ENCODE results near the gene TUBA1C. TPM values are rescaled to one million over a fixed set of nuclear protein-coding genes. Genes with fewer than 3 reads are reported as not detected.

The TUBA1C gene
- total and polyA plus RNA-seq, 9 of the 15 experiments (the other 6 are each of a cell fraction or from before 2014, with no cell fraction given): 755 to 3,012 (median 914) TPM

DNA sequence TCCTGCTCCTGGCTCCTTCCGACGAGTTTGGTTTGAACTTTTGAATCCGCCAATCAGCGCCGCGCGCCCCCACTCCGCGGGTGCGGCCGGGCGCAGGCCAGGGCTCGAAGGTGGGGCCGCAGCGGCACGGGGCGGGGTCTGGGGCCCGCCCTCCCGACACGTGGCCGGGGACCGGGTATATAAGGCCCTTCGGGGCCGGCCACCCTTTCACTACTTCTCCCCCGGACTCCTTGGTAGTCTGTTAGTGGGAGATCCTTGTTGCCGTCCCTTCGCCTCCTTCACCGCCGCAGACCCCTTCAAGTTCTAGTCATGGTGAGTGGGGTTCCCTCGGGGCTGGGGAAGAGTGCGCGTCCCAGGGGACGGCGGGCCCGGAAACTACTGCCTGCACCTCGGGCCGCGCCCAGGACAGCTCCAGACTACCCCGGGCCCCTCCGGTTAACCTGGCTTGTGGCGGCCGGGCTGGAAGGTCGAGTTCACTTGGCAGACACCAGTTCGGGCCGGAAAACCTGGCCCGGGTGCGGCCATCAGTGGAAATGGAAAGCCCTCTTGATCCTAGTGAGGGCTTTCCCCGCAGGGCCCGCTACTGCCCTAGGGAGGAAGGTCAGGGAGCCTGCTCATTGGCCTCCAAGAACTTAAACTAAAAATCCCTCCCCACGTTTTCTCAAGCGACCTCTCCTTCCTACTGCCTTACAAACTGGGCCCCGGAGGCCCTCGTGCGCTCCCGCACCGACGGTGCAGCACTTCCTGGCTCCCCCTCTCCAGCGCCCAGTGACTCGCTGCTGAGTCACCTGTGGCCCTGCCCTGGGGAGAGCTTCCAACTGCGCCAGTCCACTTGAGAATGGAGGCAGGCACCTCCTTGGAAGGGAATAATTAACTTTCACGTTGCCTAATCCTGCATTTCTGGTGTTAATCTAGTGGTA, at the start of gene TUBA1C (continued):
- TF ChIP-seq, protein P1, sequence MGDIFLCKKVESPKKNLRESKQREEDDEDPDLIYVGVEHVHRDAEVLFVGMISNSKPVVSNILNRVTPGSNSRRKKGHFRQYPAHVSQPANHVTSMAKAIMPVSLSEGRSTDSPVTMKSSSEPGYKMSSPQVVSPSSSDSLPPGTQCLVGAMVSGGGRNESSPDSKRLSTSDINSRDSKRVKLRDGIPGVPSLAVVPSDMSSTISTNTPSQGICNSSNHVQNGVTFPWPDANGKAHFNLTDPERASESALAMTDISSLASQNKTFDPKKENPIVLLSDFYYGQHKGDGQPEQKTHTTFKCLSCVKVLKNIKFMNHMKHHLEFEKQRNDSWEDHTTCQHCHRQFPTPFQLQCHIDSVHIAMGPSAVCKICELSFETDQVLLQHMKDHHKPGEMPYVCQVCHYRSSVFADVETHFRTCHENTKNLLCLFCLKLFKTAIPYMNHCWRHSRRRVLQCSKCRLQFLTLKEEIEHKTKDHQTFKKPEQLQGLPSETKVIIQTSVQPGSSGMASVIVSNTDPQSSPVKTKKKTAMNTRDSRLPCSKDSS (IDR thresholded peaks at IDR 0.05; ENCODE audit: low read depth, partially characterized antibody): no peak
- TF ChIP-seq NR4A1 (CRISPR knock-in tag; IDR thresholded peaks at IDR 0.05) (0 out of 2 replicates have a peak, but pooled peaks have one; percentile 9), NR4A1 (tag; IDR thresholded peaks at IDR 0.05) (no peak), FOXP1 (CRISPR knock-in tag; IDR thresholded peaks at IDR 0.05) (no peak), FOXA3 (CRISPR knock-in tag; conservative IDR thresholded peaks at IDR 0.05 in 1 of 2, IDR thresholded peaks at IDR 0.05 in 1 of 2) (no peak; a peak in 1 of 4 replicates), BACH1 (tag; IDR thresholded peaks at IDR 0.05) (peak; percentile 91), SIN3A (IDR thresholded peaks at IDR 0.05; ENCODE audit: borderline replicate concordance in 2 of 2, control insufficient read depth in 1 of 2, low read depth in 2 of 2, low read length in 2 of 2) (peak; percentile 96 to 98), POU5F1 (IDR thresholded peaks at IDR 0.05; ENCODE audit: borderline replicate concordance, low read depth, low read length, partially characterized antibody) (no peak), CHD2 (IDR thresholded peaks at IDR 0.05; ENCODE audit: low read depth, low read length) (0 out of 2 replicates have a peak, but pooled peaks have one; percentile 53)
- TF ChIP-seq, protein P2, sequence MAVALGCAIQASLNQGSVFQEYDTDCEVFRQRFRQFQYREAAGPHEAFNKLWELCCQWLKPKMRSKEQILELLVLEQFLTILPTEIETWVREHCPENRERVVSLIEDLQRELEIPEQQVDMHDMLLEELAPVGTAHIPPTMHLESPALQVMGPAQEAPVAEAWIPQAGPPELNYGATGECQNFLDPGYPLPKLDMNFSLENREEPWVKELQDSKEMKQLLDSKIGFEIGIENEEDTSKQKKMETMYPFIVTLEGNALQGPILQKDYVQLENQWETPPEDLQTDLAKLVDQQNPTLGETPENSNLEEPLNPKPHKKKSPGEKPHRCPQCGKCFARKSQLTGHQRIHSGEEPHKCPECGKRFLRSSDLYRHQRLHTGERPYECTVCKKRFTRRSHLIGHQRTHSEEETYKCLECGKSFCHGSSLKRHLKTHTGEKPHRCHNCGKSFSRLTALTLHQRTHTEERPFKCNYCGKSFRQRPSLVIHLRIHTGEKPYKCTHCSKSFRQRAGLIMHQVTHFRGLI (CRISPR knock-in tag; IDR thresholded peaks at IDR 0.05): 0 out of 2 replicates have a peak, but pooled peaks have one; percentile 36
- TF ChIP-seq, protein P3, sequence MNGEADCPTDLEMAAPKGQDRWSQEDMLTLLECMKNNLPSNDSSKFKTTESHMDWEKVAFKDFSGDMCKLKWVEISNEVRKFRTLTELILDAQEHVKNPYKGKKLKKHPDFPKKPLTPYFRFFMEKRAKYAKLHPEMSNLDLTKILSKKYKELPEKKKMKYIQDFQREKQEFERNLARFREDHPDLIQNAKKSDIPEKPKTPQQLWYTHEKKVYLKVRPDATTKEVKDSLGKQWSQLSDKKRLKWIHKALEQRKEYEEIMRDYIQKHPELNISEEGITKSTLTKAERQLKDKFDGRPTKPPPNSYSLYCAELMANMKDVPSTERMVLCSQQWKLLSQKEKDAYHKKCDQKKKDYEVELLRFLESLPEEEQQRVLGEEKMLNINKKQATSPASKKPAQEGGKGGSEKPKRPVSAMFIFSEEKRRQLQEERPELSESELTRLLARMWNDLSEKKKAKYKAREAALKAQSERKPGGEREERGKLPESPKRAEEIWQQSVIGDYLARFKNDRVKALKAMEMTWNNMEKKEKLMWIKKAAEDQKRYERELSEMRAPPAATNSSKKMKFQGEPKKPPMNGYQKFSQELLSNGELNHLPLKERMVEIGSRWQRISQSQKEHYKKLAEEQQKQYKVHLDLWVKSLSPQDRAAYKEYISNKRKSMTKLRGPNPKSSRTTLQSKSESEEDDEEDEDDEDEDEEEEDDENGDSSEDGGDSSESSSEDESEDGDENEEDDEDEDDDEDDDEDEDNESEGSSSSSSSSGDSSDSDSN (IDR thresholded peaks at IDR 0.05; ENCODE audit: borderline replicate concordance in 1 of 2, low read depth in 2 of 2, low read length in 2 of 2): no peak
- TF ChIP-seq, protein P4, sequence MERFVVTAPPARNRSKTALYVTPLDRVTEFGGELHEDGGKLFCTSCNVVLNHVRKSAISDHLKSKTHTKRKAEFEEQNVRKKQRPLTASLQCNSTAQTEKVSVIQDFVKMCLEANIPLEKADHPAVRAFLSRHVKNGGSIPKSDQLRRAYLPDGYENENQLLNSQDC (CRISPR knock-in tag; IDR thresholded peaks at IDR 0.05): peak; percentile 84; the same call in 1 of the 2 replicates
- TF ChIP-seq, protein P5, sequence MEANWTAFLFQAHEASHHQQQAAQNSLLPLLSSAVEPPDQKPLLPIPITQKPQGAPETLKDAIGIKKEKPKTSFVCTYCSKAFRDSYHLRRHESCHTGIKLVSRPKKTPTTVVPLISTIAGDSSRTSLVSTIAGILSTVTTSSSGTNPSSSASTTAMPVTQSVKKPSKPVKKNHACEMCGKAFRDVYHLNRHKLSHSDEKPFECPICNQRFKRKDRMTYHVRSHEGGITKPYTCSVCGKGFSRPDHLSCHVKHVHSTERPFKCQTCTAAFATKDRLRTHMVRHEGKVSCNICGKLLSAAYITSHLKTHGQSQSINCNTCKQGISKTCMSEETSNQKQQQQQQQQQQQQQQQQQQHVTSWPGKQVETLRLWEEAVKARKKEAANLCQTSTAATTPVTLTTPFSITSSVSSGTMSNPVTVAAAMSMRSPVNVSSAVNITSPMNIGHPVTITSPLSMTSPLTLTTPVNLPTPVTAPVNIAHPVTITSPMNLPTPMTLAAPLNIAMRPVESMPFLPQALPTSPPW (CRISPR knock-in tag; IDR thresholded peaks at IDR 0.05): peak; percentile 89

All from K562 (cell line).